IMR-90 (cell line): Measurements from ENCODE around the gene KLHL40. TPM values are rescaled to one million over a fixed set of nuclear protein-coding genes. Genes with fewer than 3 reads are reported as not detected.

Experiments used
- ATAC-seq: fragments of 200-7000 bp; cut with Tn5 transposase; 2 replicates; pipeline ENCODE4 v1.9.1; 2020; ENCODE audit warnings: low read depth, mild to moderate bottlenecking, moderate library complexity
- BruUV-seq: library from RNA; stranded (reverse); fragments of 400-500 nt; replicated peaks from 2 replicates; lab custom pipeline; 2021; lab: Mats Ljungman, UMichigan
- CTCF ChIA-PET: fragments of 300-600 bp; formaldehyde crosslinking; extraction: SDS; loops from one replicate; lab custom pipeline; 2021; ENCODE audit warnings: antibody characterized with exemption; lab: Yijun Ruan, JAX
- POLR2A ChIA-PET: fragments of 300-600 bp; sonication (Branson Sonifier 250); formaldehyde crosslinking; loops from one replicate; lab custom pipeline; 2022; ENCODE audit warnings: antibody characterized with exemption; ENCODE audit not compliant: unreplicated experiment; lab: Charles Lee
- DNase-seq: peaks from one replicate; pipeline ENCODE4 v3.0.0; 2013
- H2AFZ ChIP-seq: replicated peaks from 2 replicates; pipeline ENCODE3; 2013; ENCODE audit warnings: low read length, mild to moderate bottlenecking; ENCODE audit not compliant: poor library complexity
- H2AK5ac ChIP-seq: 2 replicates; pipeline ENCODE4 v1.6.1; 2013; ENCODE audit warnings: low read depth, low read length, inconsistent platforms
- H2AK9ac ChIP-seq: replicated peaks from 2 replicates; pipeline ENCODE3; 2013; ENCODE audit warnings: mild to moderate bottlenecking, low read depth, low read length, moderate library complexity; ENCODE audit not compliant: poor library complexity
- H2BK120ac ChIP-seq: 2 replicates; pipeline ENCODE4 v1.6.1; 2013; ENCODE audit warnings: low read depth, low read length, inconsistent platforms
- H2BK15ac ChIP-seq: 3 replicates; pipeline ENCODE4 v1.6.1; 2013; ENCODE audit warnings: low read depth, low read length, inconsistent platforms
- H2BK20ac ChIP-seq: 2 replicates; pipeline ENCODE4 v1.6.1; 2013; ENCODE audit warnings: low read depth, mild to moderate bottlenecking, inconsistent platforms, low read length, moderate library complexity
- H2BK5ac ChIP-seq: 2 replicates; pipeline ENCODE4 v1.6.1; 2013; ENCODE audit warnings: mild to moderate bottlenecking, low read depth, low read length, inconsistent platforms; ENCODE audit not compliant: poor library complexity, severe bottlenecking
- H3K14ac ChIP-seq: replicated peaks from 2 replicates; pipeline ENCODE4 v1.6.1; 2013; ENCODE audit warnings: low read depth, low read length, inconsistent platforms
- H3K18ac ChIP-seq: 2 replicates; pipeline ENCODE4 v1.6.1; 2013; ENCODE audit warnings: low read depth, low read length, control low read depth
- H3K23ac ChIP-seq: 2 replicates; pipeline ENCODE4 v1.6.1; 2013; ENCODE audit warnings: low read depth, low read length, inconsistent platforms
- H3K27ac ChIP-seq: 2 replicates; pipeline ENCODE4 v1.5.1; 2013; ENCODE audit warnings: mild to moderate bottlenecking, control low read depth, low read length; ENCODE audit not compliant: insufficient read depth
- H3K27me3 ChIP-seq: 2 replicates; pipeline ENCODE4 v1.6.1; 2013; ENCODE audit warnings: low read length; ENCODE audit not compliant: control insufficient read depth, insufficient read depth
- H3K36me3 ChIP-seq: 2 replicates; pipeline ENCODE4 v1.6.1; 2013; ENCODE audit warnings: low read length, mixed read lengths; ENCODE audit not compliant: control insufficient read depth, insufficient read depth
- H3K4ac ChIP-seq: 2 replicates; pipeline ENCODE4 v1.6.1; 2013; ENCODE audit warnings: low read depth, low read length, inconsistent platforms
- H3K4me1 ChIP-seq: 2 replicates; pipeline ENCODE4 v1.6.1; 2013; ENCODE audit warnings: low read length, mixed read lengths; ENCODE audit not compliant: control insufficient read depth, insufficient read depth
- H3K4me2 ChIP-seq: 2 replicates; pipeline ENCODE4 v1.6.1; 2013; ENCODE audit warnings: low read depth, mild to moderate bottlenecking, control low read depth, low read length, moderate library complexity
- H3K4me3 ChIP-seq: 2 replicates; pipeline ENCODE4 v1.5.1; 2013; ENCODE audit warnings: low read depth, mild to moderate bottlenecking, control low read depth, low read length, moderate library complexity; ENCODE audit not compliant: insufficient read depth
- H3K56ac ChIP-seq: 2 replicates; pipeline ENCODE4 v1.6.1; 2013; ENCODE audit warnings: low read length, inconsistent platforms; ENCODE audit not compliant: insufficient read depth; ENCODE audit errors: extremely low read depth
- H3K79me1 ChIP-seq, 2 experiments: 2 replicates each; pipeline ENCODE4 v1.6.1; 2013; ENCODE audit warnings: low read length in 2 of 2, inconsistent platforms in 1 of 2, low read depth in 1 of 2
- H3K9ac ChIP-seq: 2 replicates; pipeline ENCODE4 v1.6.1; 2013; ENCODE audit warnings: low read depth, low read length, control low read depth
- H3K9me1 ChIP-seq: 2 replicates; pipeline ENCODE4 v1.6.1; 2013; ENCODE audit warnings: low read length, inconsistent platforms; ENCODE audit not compliant: insufficient read depth
- H3K9me3 ChIP-seq: 2 replicates; pipeline ENCODE4 v1.6.1; 2013; ENCODE audit warnings: low read length; ENCODE audit not compliant: control insufficient read depth, insufficient read depth
- H4K20me1 ChIP-seq: 2 replicates; pipeline ENCODE4 v1.6.1; 2013; ENCODE audit warnings: low read length, inconsistent platforms; ENCODE audit not compliant: insufficient read depth
- H4K5ac ChIP-seq: 2 replicates; pipeline ENCODE4 v1.6.1; 2013; ENCODE audit warnings: mild to moderate bottlenecking, low read depth, low read length, control low read depth
- H4K8ac ChIP-seq, 2 experiments: 2 replicates each; pipeline ENCODE4 v1.6.1; 2013; ENCODE audit warnings: low read depth in 2 of 2, low read length in 2 of 2, control low read depth in 1 of 2, inconsistent platforms in 1 of 2
- H4K91ac ChIP-seq: 2 replicates; pipeline ENCODE4 v1.6.1; 2013; ENCODE audit warnings: low read depth, low read length, inconsistent platforms; ENCODE audit not compliant: insufficient read depth
- CHD1 ChIP-seq: IDR thresholded peaks from 2 replicates; pipeline ENCODE4 v1.6.1; 2012; ENCODE audit warnings: low read depth, low read length, improper control_type of control experiment
- ELK1 ChIP-seq: fragments of 150-350 bp; IDR thresholded peaks from 2 replicates; pipeline ENCODE4 v1.6.1; 2016; ENCODE audit warnings: low read depth, mild to moderate bottlenecking, low read length, moderate library complexity, borderline replicate concordance
- MXI1 ChIP-seq: IDR thresholded peaks from 2 replicates; pipeline ENCODE4 v1.6.1; 2012; ENCODE audit warnings: low read depth, mild to moderate bottlenecking, low read length, moderate library complexity, borderline replicate concordance
- POLR2A ChIP-seq: IDR thresholded peaks from 2 replicates; pipeline ENCODE4 v1.6.1; 2012; ENCODE audit warnings: mild to moderate bottlenecking, low read depth, low read length
- RAD21 ChIP-seq: IDR thresholded peaks from 2 replicates; pipeline ENCODE4 v1.6.1; 2012; ENCODE audit warnings: low read length, improper control_type of control experiment
- RFX5 ChIP-seq: IDR thresholded peaks from 2 replicates; pipeline ENCODE4 v1.8.0; 2012; ENCODE audit warnings: low read depth, mild to moderate bottlenecking, low read length, moderate library complexity
- WGBS, 2 experiments: methylation state at CpG; one replicate each; pipeline versions ENCODE4 v1.1.5 to v1.1.7; 2013; ENCODE audit warnings: missing lambda C conversion rate in 2 of 2; ENCODE audit not compliant: insufficient read length in 1 of 2; ENCODE audit errors: extremely low coverage in 2 of 2; 5-methylcytosine and 5-hydroxymethylcytosine counted together
- dilution Hi-C: fragments of 300-500 bp; cut with HindIII; formaldehyde crosslinking; loops from one replicate; pipeline ENCODE4 v1.14.3; 2018; ENCODE audit warnings: low sequenced_read_pairs; ENCODE audit not compliant: unreplicated experiment
- in situ Hi-C: fragments of 300-500 bp; cut with MboI; formaldehyde crosslinking; loops from 3 replicates; pipeline ENCODE4 v1.14.3; 2019; ENCODE audit warnings: low sequenced_read_pairs, inconsistent platforms, mixed read lengths
- intact Hi-C: fragments of 100-400 bp; cut with micrococcal nuclease; formaldehyde crosslinking; loops from 2 replicates; pipeline ENCODE4 v1.10.0; 2022
- polyA plus RNA-seq, 3 experiments: library from polyadenylated mRNA; depleted of rRNA; stranded (reverse); fragments of >200 nt; gene quantifications; 2 replicates each; pipeline ENCODE4 v1.2.3, GENCODE V29; 2012; ENCODE audit warnings: low replicate concordance in 1 of 3
- total RNA-seq: library from RNA; depleted of rRNA; stranded (reverse); fragments of >200 nt; gene quantifications from 2 replicates; pipeline ENCODE4 v1.2.3, GENCODE V29; 2012
- TF ChIP-seq, protein P1 (sequence below): fragments of 150-350 bp; IDR thresholded peaks from 2 replicates; pipeline ENCODE4 v1.6.1; 2017; ENCODE audit warnings: mild to moderate bottlenecking, antibody characterized with exemption, low read length, low read depth

Gene KLHL40
- total and polyA plus RNA-seq, 2 of the 4 experiments (the other 2 are of a cell fraction): not detected

DNA sequence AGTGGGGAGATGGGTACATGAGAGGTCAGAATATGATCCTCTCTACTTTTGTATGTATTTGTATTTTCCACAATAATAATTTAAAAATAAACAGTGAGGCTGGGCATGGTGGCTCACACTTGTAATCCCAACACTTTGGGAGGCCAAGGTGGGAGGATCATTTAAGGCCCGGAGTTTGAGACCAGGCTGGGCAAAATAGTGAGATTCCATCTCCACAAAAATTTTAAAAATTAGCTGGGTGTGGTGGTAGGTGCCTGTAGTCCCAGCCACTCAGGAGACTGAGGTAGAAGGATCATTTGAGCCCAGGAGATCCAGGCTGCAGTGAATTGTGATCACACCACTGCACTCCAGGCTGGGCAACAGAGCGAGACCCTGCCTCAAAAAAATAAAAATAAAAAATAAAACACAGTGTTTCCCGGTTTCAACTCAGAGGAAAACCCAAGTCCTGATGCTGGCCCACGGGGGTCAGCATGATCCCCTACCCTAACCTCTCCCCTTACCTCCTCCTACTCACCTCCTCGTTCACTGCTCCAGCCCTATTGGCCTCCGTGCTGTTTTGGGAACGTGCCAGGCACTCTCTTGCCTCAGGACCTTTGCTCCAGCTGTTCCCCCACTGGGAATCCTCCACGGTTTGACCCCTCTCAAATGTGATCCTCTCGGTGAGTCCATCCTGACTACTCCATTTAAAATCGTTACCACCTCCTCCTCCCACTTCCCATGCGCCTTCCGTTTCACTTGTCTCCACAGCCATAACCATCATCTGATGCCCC, 2.9 kb upstream of the KLHL40 start:
- WGBS, 2 experiments: 72% methylated on average over 8 of the region's 12 CpGs; no CpG with 5 or more reads in 1 of the 2 experiments
- H2AFZ ChIP-seq: no peak overlapping the region
- H4K91ac ChIP-seq: no peak overlapping the region
- no TSS peak for BruUV-seq
- ChIA-PET CTCF (interaction anchor here (0.6 kb wide), 1 partner anchor 44 kb away, joined by 4 read pairs; no protein-coding TSS in a partner anchor), POLR2A (no interaction called here)
- H3K79me1 ChIP-seq: no peaks in the 10 kb centered on the region
- intact Hi-C loops (no loop called here), dilution Hi-C loops (no loop called here), in situ Hi-C loops (no loop called here)
- H4K5ac ChIP-seq: no peak overlapping the region
- peaks cover 7% of the 10 kb centered on the region for H3K4me1 ChIP-seq
- no peak overlapping the region for H3K18ac ChIP-seq
- TF ChIP-seq CHD1 (no peak), POLR2A (no peak), MXI1 (no peak), RAD21 (no peak), RFX5 (no peak), ELK1 (no peak)
- TF ChIP-seq, protein P1, sequence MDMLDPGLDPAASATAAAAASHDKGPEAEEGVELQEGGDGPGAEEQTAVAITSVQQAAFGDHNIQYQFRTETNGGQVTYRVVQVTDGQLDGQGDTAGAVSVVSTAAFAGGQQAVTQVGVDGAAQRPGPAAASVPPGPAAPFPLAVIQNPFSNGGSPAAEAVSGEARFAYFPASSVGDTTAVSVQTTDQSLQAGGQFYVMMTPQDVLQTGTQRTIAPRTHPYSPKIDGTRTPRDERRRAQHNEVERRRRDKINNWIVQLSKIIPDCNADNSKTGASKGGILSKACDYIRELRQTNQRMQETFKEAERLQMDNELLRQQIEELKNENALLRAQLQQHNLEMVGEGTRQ: no peak
- no peak overlapping the region for H3K4me2 ChIP-seq
- ATAC-seq (no peak), DNase-seq (no peak)
- H3K36me3 ChIP-seq: no peaks in the 10 kb centered on the region
- no peak overlapping the region for H3K23ac ChIP-seq
- no peak overlapping the region for H3K56ac ChIP-seq
- no peak overlapping the region for H4K8ac ChIP-seq
- no peak overlapping the region for H2BK5ac ChIP-seq
- no peak overlapping the region for H3K4me3 ChIP-seq
- H3K9ac ChIP-seq: no peak overlapping the region
- peaks cover 7% of the 10 kb centered on the region for H3K9me3 ChIP-seq
- H2BK20ac ChIP-seq: peak overlapping the region; percentile 8; the same call in 1 of the 2 replicates
- H2AK5ac ChIP-seq: no peak overlapping the region
- H3K27me3 ChIP-seq: peaks cover 16% of the 10 kb centered on the region
- peaks cover 6% of the 10 kb centered on the region for H3K9me1 ChIP-seq
- H2BK120ac ChIP-seq: no peak overlapping the region
- H3K4ac ChIP-seq: no peak overlapping the region
- no peak overlapping the region for H2AK9ac ChIP-seq
- H3K14ac ChIP-seq: no peak overlapping the region
- H3K27ac ChIP-seq: no peak overlapping the region
- no peaks in the 10 kb centered on the region; the same call in 1 of the 2 replicates for H4K20me1 ChIP-seq
- H2BK15ac ChIP-seq: 0 out of 3 replicates have a peak overlapping the region, but pooled peaks have one; percentile 54
